H1 (cell line): ENCODE data around the gene CHSY1.

ENCODE experiments used
- CBX5 ChIP-seq: fragments of 300-800, 300-1000 bp; sonication (generic); IDR thresholded peaks from 2 replicates; pipeline ENCODE4 v1.7.1; 2016; ENCODE audit warnings: antibody characterized with exemption, low read length, low read depth
- CEBPB ChIP-seq: IDR thresholded peaks from 2 replicates; pipeline ENCODE4 v1.6.1; 2012; ENCODE audit warnings: low read depth, low read length
- CREB1 ChIP-seq: IDR thresholded peaks from 2 replicates; pipeline ENCODE4 v1.6.1; 2012; ENCODE audit warnings: inconsistent platforms
- CTCF ChIP-seq, 3 experiments: IDR thresholded peaks; 1 replicate in 2 of 3; 2 replicates in 1 of 3; pipeline versions ENCODE4 v1.5.1 to v1.6.1; 2011; ENCODE audit warnings: low read length in 3 of 3, mild to moderate bottlenecking in 3 of 3, inconsistent platforms in 2 of 3, low read depth in 1 of 3, moderate library complexity in 1 of 3; ENCODE audit not compliant: insufficient read depth in 1 of 3; ENCODE audit errors: control extremely low read depth in 1 of 3
- GTF2F1 ChIP-seq: IDR thresholded peaks from 2 replicates; pipeline ENCODE4 v1.6.1; 2012; ENCODE audit warnings: low read depth, low read length, improper control_type of control experiment, borderline replicate concordance
- POLR2A ChIP-seq, 2 experiments: IDR thresholded peaks; 1 replicate in 1 of 2; 2 replicates in 1 of 2; pipeline ENCODE4 v1.6.1; 2011; ENCODE audit warnings: low read depth in 2 of 2, low read length in 2 of 2, mild to moderate bottlenecking in 2 of 2; ENCODE audit errors: control extremely low read depth in 1 of 2
- POLR2AphosphoS5 ChIP-seq: IDR thresholded peaks from 2 replicates; pipeline ENCODE4 v1.6.1; 2011; ENCODE audit warnings: low read depth, low read length
- SIN3A ChIP-seq, 2 experiments: IDR thresholded peaks in 1 of 2; conservative IDR thresholded peaks in 1 of 2; 2 replicates each; pipeline ENCODE4 v1.6.1; 2011 to 2012; ENCODE audit warnings: low read length in 2 of 2, improper control_type of control experiment in 1 of 2, low read depth in 1 of 2, mild to moderate bottlenecking in 1 of 2
- SRF ChIP-seq: IDR thresholded peaks from 2 replicates; pipeline ENCODE4 v1.6.1; 2011; ENCODE audit warnings: mild to moderate bottlenecking, low read depth, low read length, moderate library complexity
- TAF1 ChIP-seq: IDR thresholded peaks from 2 replicates; pipeline ENCODE4 v1.6.1; 2011; ENCODE audit warnings: mild to moderate bottlenecking, low read depth, low read length
- USF2 ChIP-seq: IDR thresholded peaks from 2 replicates; pipeline ENCODE4 v1.6.1; 2011; ENCODE audit warnings: low read length, improper control_type of control experiment
- YY1 ChIP-seq: IDR thresholded peaks from 2 replicates; pipeline ENCODE4 v1.6.1; 2011; ENCODE audit warnings: low read depth, mild to moderate bottlenecking, low read length

GRCh38 chr15:101140697-101141065 is 111.2 kb downstream of the CHSY1 start:
- TF ChIP-seq SIN3A (conservative IDR thresholded peaks at IDR 0.05 in 1 of 2, IDR thresholded peaks at IDR 0.05 in 1 of 2; ENCODE audit: low read depth in 1 of 2, low read length in 2 of 2): no peak
- TF ChIP-seq CTCF (IDR thresholded peaks at IDR 0.05; ENCODE audit: control extremely low read depth in 1 of 3, insufficient read depth in 1 of 3, low read depth in 1 of 3, low read length in 3 of 3): no peak
- TF ChIP-seq POLR2AphosphoS5: no peak
- TF ChIP-seq POLR2A (IDR thresholded peaks at IDR 0.05; ENCODE audit: control extremely low read depth in 1 of 2, low read depth in 2 of 2, low read length in 2 of 2): no peak
- TF ChIP-seq CEBPB: no peak
- TF ChIP-seq CBX5: no peak
- no peak for TF ChIP-seq GTF2F1
- no peak for TF ChIP-seq TAF1
- no peak for TF ChIP-seq USF2
- TF ChIP-seq SRF: no peak
- no peak for TF ChIP-seq YY1
- TF ChIP-seq CREB1: no peak
